Activated naive CD8-positive, alpha-beta T cell treated with anti-CD3 and anti-CD28 coated beads for 36 hours (primary cell): ENCODE results near the gene RFTN1. TPM values are rescaled to one million over a fixed set of nuclear protein-coding genes. Genes with fewer than 3 reads are reported as not detected.
"Not testable (repeated sequence)": the region's sequence is repeated elsewhere in the genome, so short reads cannot be mapped to it uniquely, and the experiment has no call there.

Experiments used
- DNase-seq: peaks from one replicate; pipeline ENCODE4 v3.0.0; 2021
- H3K27ac Mint-ChIP-seq: one replicate; pipeline ENCODE4 v1.8.0; 2022; ENCODE audit warnings: mild to moderate bottlenecking, moderate library complexity, mixed read lengths
- H3K27me3 Mint-ChIP-seq: one replicate; pipeline ENCODE4 v1.8.0; 2022; ENCODE audit warnings: mild to moderate bottlenecking, mixed read lengths
- H3K36me3 Mint-ChIP-seq: one replicate; pipeline ENCODE4 v1.8.0; 2021; ENCODE audit warnings: mild to moderate bottlenecking, mixed read lengths
- H3K4me1 Mint-ChIP-seq: one replicate; pipeline ENCODE4 v1.8.0; 2021; ENCODE audit warnings: mixed read lengths
- H3K4me3 Mint-ChIP-seq: one replicate; pipeline ENCODE4 v1.8.0; 2022; ENCODE audit warnings: mild to moderate bottlenecking, moderate library complexity, mixed read lengths
- H3K9me3 Mint-ChIP-seq: one replicate; pipeline ENCODE4 v1.8.0; 2022; ENCODE audit warnings: mixed read lengths
- total RNA-seq, 2 experiments: library from RNA; stranded (reverse); gene quantifications; one replicate each; pipeline ENCODE4 v1.2.3, GENCODE V29; 2021

Gene RFTN1
- total RNA-seq, 2 experiments from 2014 or later, result 84.2 to 84.8 TPM

DNA sequence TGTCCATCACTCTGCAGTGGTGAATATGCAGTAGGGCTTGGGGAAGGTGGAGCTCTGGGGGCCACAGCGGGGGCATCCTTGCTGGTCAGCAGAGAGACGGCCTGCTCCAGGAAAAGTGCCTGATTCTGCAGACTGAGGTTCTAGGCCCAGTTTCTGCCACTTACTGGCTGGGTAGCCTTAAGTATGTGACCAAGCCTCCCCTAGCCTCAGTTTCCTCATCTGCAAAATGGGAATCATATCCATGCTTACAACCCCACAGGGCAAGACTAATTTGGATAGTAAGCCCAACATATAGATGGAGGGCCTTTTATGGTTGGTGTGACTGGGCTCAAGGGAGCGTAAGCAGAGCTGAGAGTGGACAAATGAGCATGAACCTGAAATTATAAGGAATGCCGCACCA lies 187.6 kb downstream of the RFTN1 start:
- peaks cover 34% of the 10 kb centered on the region for H3K36me3 Mint-ChIP-seq

DNA sequence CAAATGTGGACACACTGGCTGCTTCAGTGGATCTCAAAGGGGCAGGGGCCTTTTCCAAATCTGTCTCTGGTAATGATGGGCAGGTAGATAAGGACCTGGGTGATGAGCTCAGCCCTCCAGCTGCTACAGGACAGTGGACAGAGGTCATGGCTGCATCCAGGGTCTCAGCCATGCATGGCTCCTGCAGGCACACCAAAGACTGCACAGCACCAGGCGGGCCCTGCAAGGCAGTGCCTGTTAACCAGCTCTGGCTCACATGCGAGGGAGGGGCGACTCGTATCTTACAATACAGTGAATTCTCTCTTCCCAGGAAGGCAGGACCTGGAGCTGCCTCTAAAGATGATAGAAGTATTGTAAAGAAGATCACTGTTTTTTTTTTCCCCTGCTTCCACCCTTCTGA lies 189.8 kb downstream of the RFTN1 start:
- Mint-ChIP-seq H3K27me3 (no peaks in the 10 kb centered on the region), H3K9me3 (no peaks in the 10 kb centered on the region), H3K36me3 (peaks cover 32% of the 10 kb centered on the region), H3K4me3 (no peak overlapping the region), H3K4me1 (peaks cover 58% of the 10 kb centered on the region), H3K27ac (peak overlapping the region; percentile 58)
- DNase-seq, result no peak

More for the DNA sequence above, 187.6 kb downstream of the RFTN1 start:
- DNase-seq, result no peak
- peak overlapping the region; percentile 80 for H3K27ac Mint-ChIP-seq
- H3K27me3 Mint-ChIP-seq, result no peaks in the 10 kb centered on the region
- no peak overlapping the region for H3K4me3 Mint-ChIP-seq
- H3K4me1 Mint-ChIP-seq, result peaks cover 38% of the 10 kb centered on the region
- H3K9me3 Mint-ChIP-seq, result peaks cover 5% of the 10 kb centered on the region

DNA sequence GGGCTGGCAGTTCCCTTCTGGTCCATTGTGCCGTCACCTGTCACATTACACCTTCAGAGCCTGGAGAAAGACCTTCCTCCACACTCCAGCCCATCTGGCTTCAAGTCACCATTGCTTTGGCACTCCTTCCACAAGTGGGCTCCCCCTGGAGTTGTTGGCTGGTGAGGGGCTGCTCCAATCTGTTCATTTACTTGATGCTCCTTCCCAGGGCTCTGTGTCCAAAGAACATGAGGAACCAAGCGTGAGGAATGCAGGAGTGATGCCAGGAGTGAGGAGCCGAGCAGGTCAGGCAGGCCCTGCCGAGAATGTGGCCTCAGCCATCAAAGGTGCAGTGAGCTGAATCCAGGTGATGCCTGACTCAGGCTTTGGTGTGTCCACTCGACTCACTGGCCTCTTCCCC lies 191.3 kb downstream of the RFTN1 start:
- peaks cover 68% of the 10 kb centered on the region for H3K4me1 Mint-ChIP-seq
- H3K36me3 Mint-ChIP-seq, result peaks cover 43% of the 10 kb centered on the region
- H3K27ac Mint-ChIP-seq, result peak overlapping the region; percentile 97
- no peaks in the 10 kb centered on the region for H3K27me3 Mint-ChIP-seq
- no peaks in the 10 kb centered on the region for H3K9me3 Mint-ChIP-seq
- DNase-seq, result no peak
- H3K4me3 Mint-ChIP-seq, result no peak overlapping the region

DNA sequence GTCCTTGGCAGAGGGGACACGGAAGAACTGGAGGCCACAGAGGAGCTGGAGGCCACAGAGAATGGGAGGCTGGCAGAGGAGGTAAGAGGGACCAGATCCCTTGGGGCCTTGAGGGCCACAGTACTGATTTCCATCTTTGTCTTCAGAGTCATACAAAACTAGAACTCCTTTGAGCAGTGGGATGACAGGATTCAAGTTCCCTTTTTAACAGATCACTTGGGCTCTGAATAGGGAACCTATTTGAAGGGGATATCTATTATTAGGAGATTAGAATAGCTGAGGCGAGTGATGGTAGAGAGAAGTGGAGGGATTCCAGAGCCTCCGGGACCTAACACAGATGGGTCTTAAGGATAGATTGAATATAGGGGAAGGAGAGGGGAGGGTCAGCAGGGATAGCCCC lies 192.8 kb downstream of the RFTN1 start:
- Mint-ChIP-seq H3K9me3 (no peaks in the 10 kb centered on the region), H3K4me3 (no peak overlapping the region), H3K4me1 (peaks cover 72% of the 10 kb centered on the region), H3K36me3 (peaks cover 56% of the 10 kb centered on the region), H3K27ac (peak overlapping the region; percentile 97), H3K27me3 (no peaks in the 10 kb centered on the region)
- DNase-seq, result no peak

DNA sequence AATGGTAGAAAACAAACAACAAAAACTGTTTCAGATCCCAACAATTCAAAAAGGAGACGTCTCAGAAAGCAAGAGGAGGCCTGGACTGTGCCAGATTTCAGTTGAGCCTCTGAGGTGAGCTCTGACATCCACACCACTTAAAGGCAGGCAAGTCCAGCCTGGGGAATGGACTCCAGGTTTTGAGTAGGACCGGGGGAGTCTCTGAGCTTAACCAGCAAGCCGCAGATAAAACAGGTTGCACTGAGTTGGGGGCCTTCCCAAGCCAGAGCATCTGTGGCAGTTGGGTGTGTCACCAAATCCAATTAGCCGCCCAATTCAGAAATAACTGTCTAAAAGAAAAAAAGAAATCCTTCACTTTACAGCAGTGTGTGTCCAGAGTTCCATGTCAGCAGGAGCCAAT lies 193.8 kb downstream of the RFTN1 start:
- no peak for DNase-seq
- peak overlapping the region; percentile 0 for H3K4me3 Mint-ChIP-seq
- peaks cover 78% of the 10 kb centered on the region for H3K4me1 Mint-ChIP-seq
- peaks cover 62% of the 10 kb centered on the region for H3K36me3 Mint-ChIP-seq
- peak overlapping the region; percentile 97 for H3K27ac Mint-ChIP-seq
- no peaks in the 10 kb centered on the region for H3K9me3 Mint-ChIP-seq
- no peaks in the 10 kb centered on the region for H3K27me3 Mint-ChIP-seq

DNA sequence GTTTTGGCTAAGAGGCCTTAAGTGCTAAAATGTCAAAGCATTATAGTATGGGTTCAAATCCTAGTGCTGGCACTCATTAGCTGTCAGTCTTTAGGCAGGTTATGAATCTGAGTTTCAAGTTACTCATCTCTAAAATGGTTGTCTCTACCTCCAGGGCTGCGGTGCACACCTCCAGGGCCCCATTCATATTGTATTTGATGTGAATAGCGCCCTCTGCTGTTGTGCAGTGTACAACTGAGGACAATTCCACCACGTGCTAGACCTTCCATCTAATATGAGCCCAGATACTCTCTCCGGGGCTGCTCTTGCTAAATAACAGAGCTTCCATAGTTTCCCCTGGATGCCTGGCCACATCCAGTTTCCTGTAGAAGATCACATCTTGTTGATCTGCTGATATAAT lies 194.2 kb downstream of the RFTN1 start:
- peaks cover 65% of the 10 kb centered on the region for H3K36me3 Mint-ChIP-seq
- H3K9me3 Mint-ChIP-seq, result no peaks in the 10 kb centered on the region
- H3K27ac Mint-ChIP-seq, result peak overlapping the region; percentile 97
- no peaks in the 10 kb centered on the region for H3K27me3 Mint-ChIP-seq
- DNase-seq, result peak; percentile 78
- peak overlapping the region; percentile 10 for H3K4me3 Mint-ChIP-seq
- peaks cover 81% of the 10 kb centered on the region for H3K4me1 Mint-ChIP-seq

DNA sequence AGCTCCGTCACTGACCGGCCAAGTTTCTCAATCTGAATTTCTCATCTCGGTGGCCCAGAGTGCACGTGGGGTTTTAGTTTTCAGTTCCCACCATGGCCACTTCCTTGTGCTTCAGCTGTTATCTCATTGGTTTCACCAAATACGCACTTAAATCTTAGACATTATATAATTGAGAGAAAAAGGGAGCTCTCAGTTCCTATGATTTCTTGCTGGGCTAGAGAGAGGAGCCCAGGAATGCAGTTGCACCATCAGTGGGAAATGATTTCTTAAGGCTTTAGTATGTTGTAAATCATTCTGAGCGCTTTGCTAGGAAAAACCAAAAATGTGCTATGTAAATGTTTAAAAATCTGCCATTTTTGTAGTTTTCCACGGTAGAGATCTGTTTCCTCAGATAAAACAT lies 195.3 kb downstream of the RFTN1 start:
- Mint-ChIP-seq H3K4me3 (no peak overlapping the region), H3K36me3 (peaks cover 77% of the 10 kb centered on the region), H3K27me3 (no peaks in the 10 kb centered on the region), H3K27ac (peak overlapping the region; percentile 97), H3K4me1 (peaks cover 87% of the 10 kb centered on the region), H3K9me3 (no peaks in the 10 kb centered on the region)
- DNase-seq, result no peak

DNA sequence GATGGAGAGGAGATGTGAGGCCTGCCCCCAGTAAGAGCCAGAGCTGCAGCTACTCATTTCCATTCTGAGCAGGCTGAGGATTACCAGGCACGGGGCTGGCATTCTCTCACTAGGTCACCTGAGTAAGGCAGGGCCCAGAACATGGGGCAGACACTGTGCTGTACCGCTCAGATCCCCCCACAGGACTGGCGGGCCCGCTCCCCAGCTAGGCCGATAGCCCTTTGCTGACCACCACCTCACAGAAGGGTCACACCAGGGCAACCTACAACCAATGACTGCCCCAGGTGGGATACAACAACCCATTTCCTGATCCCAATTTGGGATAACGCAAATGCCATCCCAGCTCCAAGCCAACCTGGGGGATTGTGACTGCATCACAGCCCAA lies 195.9 kb downstream of the RFTN1 start:
- Mint-ChIP-seq H3K9me3 (no peaks in the 10 kb centered on the region), H3K4me3 (no peak overlapping the region), H3K36me3 (peaks cover 81% of the 10 kb centered on the region), H3K27me3 (no peaks in the 10 kb centered on the region), H3K4me1 (peaks cover 87% of the 10 kb centered on the region), H3K27ac (peak overlapping the region; percentile 97)
- DNase-seq, result no peak

- H3K27ac Mint-ChIP-seq, result peak overlapping the region; percentile 97
- H3K4me3 Mint-ChIP-seq, result no peak overlapping the region
- peaks cover 87% of the 10 kb centered on the region for H3K4me1 Mint-ChIP-seq
- no peak for DNase-seq
- H3K36me3 Mint-ChIP-seq, result peaks cover 87% of the 10 kb centered on the region
- no peaks in the 10 kb centered on the region for H3K9me3 Mint-ChIP-seq
- no peaks in the 10 kb centered on the region for H3K27me3 Mint-ChIP-seq
Measured at GRCh38 chr3:16316847-16317560, 196.5 kb downstream of the RFTN1 start.

DNA sequence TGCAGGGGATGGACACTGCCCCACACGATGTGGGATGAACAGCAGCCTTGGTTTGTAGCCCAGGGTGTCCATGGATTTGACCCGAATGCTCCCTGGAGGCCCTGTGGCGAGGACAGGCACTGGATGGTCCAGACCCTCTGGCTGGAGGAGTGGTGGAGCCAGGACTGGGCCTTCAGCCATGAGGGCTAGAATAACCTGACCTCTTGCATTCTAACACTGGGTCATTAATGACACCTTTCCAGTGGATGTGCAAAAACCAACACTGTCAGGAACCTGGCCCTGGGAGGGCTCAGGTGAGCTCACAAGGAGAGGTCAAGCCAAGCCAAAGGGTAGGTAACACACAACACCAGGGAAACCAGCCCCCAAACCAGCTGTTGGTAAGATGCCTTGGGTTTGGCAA lies 197.1 kb downstream of the RFTN1 start:
- Mint-ChIP-seq H3K4me1 (peaks cover 91% of the 10 kb centered on the region), H3K9me3 (no peaks in the 10 kb centered on the region), H3K27me3 (no peaks in the 10 kb centered on the region), H3K4me3 (no peak overlapping the region), H3K36me3 (peaks cover 91% of the 10 kb centered on the region), H3K27ac (peak overlapping the region; percentile 97)
- DNase-seq, result no peak

DNA sequence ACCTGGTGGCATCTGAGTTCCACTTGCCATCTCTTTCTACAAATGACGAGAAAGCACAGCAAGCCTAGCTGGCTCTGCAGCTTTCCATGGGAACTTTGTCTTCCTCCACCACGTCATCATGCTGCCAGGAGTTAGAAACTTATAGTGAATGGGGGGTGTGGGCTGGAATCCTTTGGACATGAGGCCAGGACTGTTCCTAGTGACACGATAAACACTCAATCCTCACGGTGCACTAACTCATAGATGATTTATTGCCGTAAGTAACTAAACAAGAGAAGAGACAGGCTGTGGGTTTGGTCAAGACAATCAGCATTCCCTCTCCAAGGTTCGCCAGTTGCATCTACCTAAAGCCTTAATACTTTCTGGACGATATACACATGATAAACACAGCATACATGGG lies 197.9 kb downstream of the RFTN1 start:
- Mint-ChIP-seq H3K4me3 (no peak overlapping the region), H3K27ac (peak overlapping the region; percentile 97)

DNA sequence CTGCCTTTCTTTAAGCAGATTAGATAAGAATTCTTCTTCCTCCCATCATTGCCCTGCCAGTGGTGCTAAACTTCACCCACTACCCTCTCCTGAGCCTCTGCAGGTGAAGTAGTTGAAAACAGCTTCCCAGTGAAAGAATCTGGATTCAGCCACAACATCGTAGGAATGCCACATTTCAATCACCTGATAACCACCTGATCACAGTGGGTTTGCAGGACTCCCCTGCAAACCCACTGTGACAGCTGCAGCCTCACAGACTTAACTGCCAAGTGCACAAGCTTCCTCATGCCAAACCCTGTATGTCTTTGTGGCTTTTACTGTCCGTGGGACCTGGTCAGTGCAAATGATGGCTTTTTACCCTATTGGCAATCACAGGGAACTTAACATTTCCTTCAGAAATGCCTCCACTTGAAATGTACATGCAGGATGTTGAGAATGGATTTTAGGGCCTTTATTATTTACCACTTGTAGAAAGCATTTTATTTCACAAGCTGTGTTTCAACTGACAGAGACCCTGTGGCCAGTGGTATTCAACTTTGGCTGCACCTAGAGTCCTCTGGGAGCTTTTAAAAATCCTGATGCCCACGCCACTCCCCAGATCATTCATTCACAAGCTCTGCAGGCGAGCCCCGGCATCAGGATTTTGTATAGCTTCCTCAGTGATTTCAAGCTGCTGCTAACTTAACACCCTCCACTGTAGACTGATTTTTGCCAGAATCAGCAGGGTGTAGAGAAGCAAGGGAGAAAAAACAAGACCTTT lies 199.4 kb downstream of the RFTN1 start:
- peaks cover 88% of the 10 kb centered on the region for H3K4me1 Mint-ChIP-seq
- H3K27me3 Mint-ChIP-seq, result no peaks in the 10 kb centered on the region
- H3K4me3 Mint-ChIP-seq, result no peak overlapping the region
- H3K27ac Mint-ChIP-seq, result peak overlapping the region; percentile 97
- H3K36me3 Mint-ChIP-seq, result peaks cover 86% of the 10 kb centered on the region
- no peak for DNase-seq
- no peaks in the 10 kb centered on the region for H3K9me3 Mint-ChIP-seq

More for the DNA sequence above, 197.9 kb downstream of the RFTN1 start:
- peaks cover 88% of the 10 kb centered on the region for H3K4me1 Mint-ChIP-seq
- H3K27me3 Mint-ChIP-seq, result no peaks in the 10 kb centered on the region
- H3K36me3 Mint-ChIP-seq, result peaks cover 89% of the 10 kb centered on the region
- DNase-seq, result no peak
- H3K9me3 Mint-ChIP-seq, result no peaks in the 10 kb centered on the region

GRCh38 chr3:16311960-16312451 lies 201.5 kb downstream of the RFTN1 start:
- Mint-ChIP-seq H3K27ac (peak overlapping the region; percentile 93), H3K9me3 (peaks cover 6% of the 10 kb centered on the region), H3K27me3 (no peaks in the 10 kb centered on the region), H3K4me1 (peaks cover 87% of the 10 kb centered on the region), H3K4me3 (peak overlapping the region; percentile 60), H3K36me3 (peaks cover 86% of the 10 kb centered on the region)
- peak; percentile 34 for DNase-seq

GRCh38 chr3:16310486-16310885 lies 203.0 kb downstream of the RFTN1 start:
- Mint-ChIP-seq H3K36me3 (peaks cover 85% of the 10 kb centered on the region), H3K4me1 (peaks cover 87% of the 10 kb centered on the region), H3K4me3 (peak overlapping the region; percentile 29), H3K27ac (peak overlapping the region; percentile 96)
- H3K27me3 Mint-ChIP-seq, H3K9me3 Mint-ChIP-seq, DNase-seq: not testable (repeated sequence)

GRCh38 chr3:16309558-16309957 lies 203.9 kb downstream of the RFTN1 start:
- Mint-ChIP-seq H3K9me3 (peaks cover 6% of the 10 kb centered on the region), H3K4me1 (peaks cover 87% of the 10 kb centered on the region), H3K27me3 (no peaks in the 10 kb centered on the region), H3K4me3 (peak overlapping the region; percentile 62), H3K36me3 (peaks cover 85% of the 10 kb centered on the region), H3K27ac (peak overlapping the region; percentile 96)
- DNase-seq, result peak; percentile 52
